Esophagus muscularis mucosa (tissue), 4 donors: Measurements from ENCODE around the gene CEP85.

Experiments
- CTCF ChIP-seq, 3 experiments: fragments of 200-600 bp in 2 of 3; fragments of 450-650 bp in 1 of 3; sonication (generic) in 2 of 3; IDR thresholded peaks; one replicate each; pipeline ENCODE4 v1.5.1; 2017 to 2019; ENCODE audit warnings: antibody characterized with exemption in 3 of 3, mild to moderate bottlenecking in 2 of 3, moderate library complexity in 1 of 3
- EP300 ChIP-seq: sonication (generic); formaldehyde crosslinking; IDR thresholded peaks from one replicate; pipeline ENCODE4 v1.6.1; 2017; ENCODE audit warnings: antibody characterized with exemption
- POLR2A ChIP-seq: fragments of 450-650 bp; IDR thresholded peaks from one replicate; pipeline ENCODE4 v1.6.1; 2017; ENCODE audit warnings: antibody characterized with exemption, moderate library complexity, mild to moderate bottlenecking, low read depth
- POLR2AphosphoS5 ChIP-seq, 2 donors: sonication (generic); formaldehyde crosslinking; IDR thresholded peaks; one replicate each; pipeline ENCODE4 v1.6.1; 2017; ENCODE audit warnings: antibody characterized with exemption in 2 of 2

GRCh38 chr1:26287033-26287711, 53.2 kb downstream of the CEP85 start:
- TF ChIP-seq POLR2A (no peak), CTCF (IDR thresholded peaks at IDR 0.05) (no peak), POLR2AphosphoS5 (IDR thresholded peaks at IDR 0.05) (peak; percentile 33 to 34), EP300 (no peak)
